ENCODE results near the gene ZFYVE9. TPM values are rescaled to one million over a fixed set of nuclear protein-coding genes. Genes with fewer than 3 reads are reported as not detected.
"Not testable (repeated sequence)": the region's sequence is repeated elsewhere in the genome, so short reads cannot be mapped to it uniquely, and the experiment has no call there.

Gene ZFYVE9, protein sequence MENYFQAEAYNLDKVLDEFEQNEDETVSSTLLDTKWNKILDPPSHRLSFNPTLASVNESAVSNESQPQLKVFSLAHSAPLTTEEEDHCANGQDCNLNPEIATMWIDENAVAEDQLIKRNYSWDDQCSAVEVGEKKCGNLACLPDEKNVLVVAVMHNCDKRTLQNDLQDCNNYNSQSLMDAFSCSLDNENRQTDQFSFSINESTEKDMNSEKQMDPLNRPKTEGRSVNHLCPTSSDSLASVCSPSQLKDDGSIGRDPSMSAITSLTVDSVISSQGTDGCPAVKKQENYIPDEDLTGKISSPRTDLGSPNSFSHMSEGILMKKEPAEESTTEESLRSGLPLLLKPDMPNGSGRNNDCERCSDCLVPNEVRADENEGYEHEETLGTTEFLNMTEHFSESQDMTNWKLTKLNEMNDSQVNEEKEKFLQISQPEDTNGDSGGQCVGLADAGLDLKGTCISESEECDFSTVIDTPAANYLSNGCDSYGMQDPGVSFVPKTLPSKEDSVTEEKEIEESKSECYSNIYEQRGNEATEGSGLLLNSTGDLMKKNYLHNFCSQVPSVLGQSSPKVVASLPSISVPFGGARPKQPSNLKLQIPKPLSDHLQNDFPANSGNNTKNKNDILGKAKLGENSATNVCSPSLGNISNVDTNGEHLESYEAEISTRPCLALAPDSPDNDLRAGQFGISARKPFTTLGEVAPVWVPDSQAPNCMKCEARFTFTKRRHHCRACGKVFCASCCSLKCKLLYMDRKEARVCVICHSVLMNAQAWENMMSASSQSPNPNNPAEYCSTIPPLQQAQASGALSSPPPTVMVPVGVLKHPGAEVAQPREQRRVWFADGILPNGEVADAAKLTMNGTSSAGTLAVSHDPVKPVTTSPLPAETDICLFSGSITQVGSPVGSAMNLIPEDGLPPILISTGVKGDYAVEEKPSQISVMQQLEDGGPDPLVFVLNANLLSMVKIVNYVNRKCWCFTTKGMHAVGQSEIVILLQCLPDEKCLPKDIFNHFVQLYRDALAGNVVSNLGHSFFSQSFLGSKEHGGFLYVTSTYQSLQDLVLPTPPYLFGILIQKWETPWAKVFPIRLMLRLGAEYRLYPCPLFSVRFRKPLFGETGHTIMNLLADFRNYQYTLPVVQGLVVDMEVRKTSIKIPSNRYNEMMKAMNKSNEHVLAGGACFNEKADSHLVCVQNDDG (N-terminal part only)
- total RNA-seq: 9.8 and 17.6 TPM in 2 replicates

DNA sequence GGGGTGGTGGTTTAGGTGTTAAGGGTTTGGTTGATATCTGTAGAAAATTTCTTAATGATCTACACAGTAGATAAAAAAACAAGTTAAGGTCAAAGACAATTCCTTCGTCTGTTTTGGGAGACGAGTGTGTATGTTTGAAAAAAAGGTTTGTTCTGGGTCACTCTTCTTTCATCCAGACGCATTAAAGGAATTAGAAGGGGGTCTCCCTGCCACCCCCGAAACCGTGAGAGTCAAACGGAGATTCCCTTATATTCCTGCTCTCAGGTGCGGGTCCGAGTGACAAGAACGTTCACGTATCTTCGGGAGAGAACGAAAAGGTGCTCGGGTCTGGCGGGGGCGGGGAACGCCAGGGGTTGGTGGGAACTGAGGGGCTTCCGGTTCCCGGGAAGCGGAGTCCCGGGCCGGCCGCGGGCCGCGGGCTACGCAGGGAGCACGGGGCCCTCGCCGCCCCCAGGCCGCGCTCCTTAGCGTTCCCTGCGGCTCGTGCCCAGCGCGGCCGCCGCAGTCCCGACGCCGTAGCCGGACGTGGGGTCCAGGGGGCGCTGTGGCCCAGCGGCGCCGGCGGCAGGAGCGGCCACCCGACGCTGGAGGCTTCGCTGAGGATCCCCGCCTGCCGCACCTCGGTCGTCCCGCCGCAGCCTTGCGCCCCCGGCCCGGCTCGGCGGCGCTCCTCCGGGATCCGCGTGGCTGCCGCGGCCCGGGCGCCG, at the start of gene ZFYVE9:
Gene ZFYVE9 (plus strand): TSS at position 577 of the 707 bp plus-strand sequence. CDS start 91,118 bp downstream, outside the sequence.
- TF ChIP-seq, protein P1, sequence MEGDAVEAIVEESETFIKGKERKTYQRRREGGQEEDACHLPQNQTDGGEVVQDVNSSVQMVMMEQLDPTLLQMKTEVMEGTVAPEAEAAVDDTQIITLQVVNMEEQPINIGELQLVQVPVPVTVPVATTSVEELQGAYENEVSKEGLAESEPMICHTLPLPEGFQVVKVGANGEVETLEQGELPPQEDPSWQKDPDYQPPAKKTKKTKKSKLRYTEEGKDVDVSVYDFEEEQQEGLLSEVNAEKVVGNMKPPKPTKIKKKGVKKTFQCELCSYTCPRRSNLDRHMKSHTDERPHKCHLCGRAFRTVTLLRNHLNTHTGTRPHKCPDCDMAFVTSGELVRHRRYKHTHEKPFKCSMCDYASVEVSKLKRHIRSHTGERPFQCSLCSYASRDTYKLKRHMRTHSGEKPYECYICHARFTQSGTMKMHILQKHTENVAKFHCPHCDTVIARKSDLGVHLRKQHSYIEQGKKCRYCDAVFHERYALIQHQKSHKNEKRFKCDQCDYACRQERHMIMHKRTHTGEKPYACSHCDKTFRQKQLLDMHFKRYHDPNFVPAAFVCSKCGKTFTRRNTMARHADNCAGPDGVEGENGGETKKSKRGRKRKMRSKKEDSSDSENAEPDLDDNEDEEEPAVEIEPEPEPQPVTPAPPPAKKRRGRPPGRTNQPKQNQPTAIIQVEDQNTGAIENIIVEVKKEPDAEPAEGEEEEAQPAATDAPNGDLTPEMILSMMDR (conservative IDR thresholded peaks at IDR 0.05; ENCODE audit: low read depth, low read length): peak; percentile 47
- peak within 1 kb of the TSS; percentile 80 for H3K4me3 ChIP-seq (ENCODE audit: low read depth, low read length)
- no peak for DNase-seq (ENCODE audit: low read depth)

DNA sequence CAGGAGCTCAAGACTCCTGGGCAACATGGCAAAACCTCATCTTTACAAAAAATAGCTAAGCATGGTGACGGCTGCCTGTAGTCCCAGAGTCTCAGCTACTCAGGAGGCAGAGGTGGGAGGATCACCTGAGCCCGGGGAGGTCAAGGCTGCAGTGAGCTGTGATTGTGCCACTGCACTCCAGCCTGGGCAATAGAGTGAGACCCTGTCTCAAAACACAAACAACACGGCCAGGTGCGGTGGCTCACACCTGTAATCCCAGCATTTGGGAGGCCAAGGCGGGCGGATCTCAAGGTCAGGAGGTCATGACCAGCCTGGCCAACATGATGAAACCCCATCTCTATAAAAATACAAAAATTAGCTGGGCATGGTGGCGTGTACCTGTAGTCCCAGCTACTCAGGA, 47.6 kb upstream of the ZFYVE9 start:
- not testable (repeated sequence) for DNase-seq (ENCODE audit: low read depth); H3K4me3 ChIP-seq (ENCODE audit: low read depth, low read length)

DNA sequence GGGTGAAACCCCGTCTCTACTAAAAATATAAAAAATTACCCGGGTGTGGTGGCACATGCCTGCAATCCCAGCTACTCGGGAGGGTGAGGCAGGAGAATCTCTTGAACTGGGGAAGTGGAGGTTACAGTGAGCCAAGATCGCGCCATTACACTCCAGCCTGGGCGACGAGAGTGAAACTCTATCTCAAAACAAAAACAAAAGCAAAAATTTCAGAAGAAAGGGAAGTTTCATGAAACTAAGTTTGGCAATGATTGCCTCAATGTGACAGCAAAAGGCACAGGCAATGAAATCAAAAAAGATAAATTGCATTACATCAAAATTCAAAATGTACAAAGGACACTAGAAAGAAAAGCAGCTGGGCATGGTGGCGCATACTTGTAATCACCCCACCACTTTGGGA, 45.7 kb upstream of the ZFYVE9 start:
- no peak for DNase-seq (ENCODE audit: low read depth)
- TF ChIP-seq, protein P1 (conservative IDR thresholded peaks at IDR 0.05; ENCODE audit: low read depth, low read length): no peak
- no peak overlapping the region for H3K4me3 ChIP-seq (ENCODE audit: low read depth, low read length)

DNA sequence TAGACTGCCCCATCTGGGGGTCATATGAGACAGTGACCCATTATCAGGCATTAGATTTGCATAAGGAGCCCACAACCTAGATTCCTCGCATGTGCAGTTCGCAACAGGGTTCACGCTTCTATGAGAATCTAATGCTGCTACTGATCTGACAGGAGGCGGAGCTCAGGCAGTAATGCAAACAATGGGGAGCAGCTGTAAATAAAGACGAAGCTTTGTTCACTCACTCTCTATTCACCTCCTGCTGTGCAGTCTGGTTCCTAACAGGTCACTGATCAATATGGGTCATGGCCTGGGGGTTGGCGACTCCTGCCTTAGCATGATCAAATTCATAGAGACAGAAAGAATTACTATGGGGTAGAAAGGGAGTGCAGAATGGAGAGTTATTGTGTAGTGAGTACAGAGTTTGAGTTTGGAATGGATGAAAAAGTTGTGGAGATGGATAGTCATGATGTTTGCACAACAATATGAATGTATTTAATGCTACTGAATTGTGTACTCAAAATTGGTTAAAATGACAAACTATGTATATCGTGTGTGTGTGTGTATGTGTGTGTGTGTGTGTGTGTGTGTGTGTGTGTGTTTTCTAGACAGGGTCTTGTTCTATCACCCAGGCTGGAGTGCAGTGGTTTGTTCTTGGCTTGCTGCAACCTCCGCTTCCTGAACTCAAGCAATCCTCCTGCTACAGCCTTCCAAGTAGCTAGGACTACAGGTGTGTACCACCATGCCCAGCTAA, 43.6 kb upstream of the ZFYVE9 start:
- H3K4me3 ChIP-seq (ENCODE audit: low read depth, low read length): no peak overlapping the region
- no peak for DNase-seq (ENCODE audit: low read depth)
- TF ChIP-seq, protein P1 (conservative IDR thresholded peaks at IDR 0.05; ENCODE audit: low read depth, low read length): no peak

DNA sequence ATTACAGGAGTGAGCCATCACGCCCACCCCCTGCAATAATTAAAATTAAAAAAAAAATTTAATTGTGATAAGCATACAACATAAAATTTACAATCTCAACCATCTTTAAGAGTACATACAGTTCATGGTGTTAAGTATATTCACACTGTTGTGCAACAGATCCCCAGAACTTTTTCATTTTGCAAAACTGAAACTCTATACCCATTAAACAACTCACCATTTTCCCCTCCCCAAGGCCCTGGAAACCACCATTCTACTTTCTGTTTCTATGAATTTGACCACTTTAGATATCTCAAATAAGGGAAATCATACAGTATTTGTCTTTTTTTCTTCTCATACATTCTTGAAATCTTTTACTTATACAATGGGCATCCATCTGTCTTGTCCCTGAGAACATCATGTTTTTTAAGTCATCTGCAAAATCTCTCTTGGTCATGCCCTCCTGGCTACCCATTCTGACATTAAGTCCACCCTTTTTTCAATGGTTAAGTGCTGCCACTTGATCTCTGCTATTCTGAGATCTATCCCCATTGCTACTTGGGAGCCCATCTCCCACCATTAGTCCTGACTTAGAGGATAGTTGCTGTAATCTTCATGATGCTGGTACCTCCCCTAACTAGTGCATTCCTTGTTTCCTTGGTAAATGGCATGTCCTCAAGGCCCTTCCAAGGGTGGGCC, 39.4 kb upstream of the ZFYVE9 start:
- TF ChIP-seq, protein P1 (conservative IDR thresholded peaks at IDR 0.05; ENCODE audit: low read depth, low read length): no peak
- H3K4me3 ChIP-seq (ENCODE audit: low read depth, low read length): no peak overlapping the region
- DNase-seq (ENCODE audit: low read depth): no peak

DNA sequence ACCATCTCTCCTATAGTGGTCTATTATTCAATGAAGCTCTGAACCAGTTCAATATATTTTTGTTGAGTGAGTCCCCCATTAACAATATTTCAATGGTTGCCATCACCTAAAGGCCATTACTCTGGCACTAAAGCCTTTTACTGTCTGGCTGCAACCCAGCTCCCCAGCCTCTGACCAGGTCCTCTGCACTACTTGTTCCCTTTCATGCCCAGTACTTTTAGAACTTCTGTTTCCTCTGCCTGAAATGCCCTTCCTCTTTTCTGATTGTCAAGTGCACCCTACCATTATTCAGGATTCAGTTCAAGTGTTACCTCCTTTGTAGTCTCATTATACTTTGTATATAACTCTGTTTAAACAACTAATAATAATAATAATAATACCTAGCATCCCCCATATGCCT, 30.4 kb upstream of the ZFYVE9 start:
- TF ChIP-seq, protein P1 (conservative IDR thresholded peaks at IDR 0.05; ENCODE audit: low read depth, low read length): no peak
- DNase-seq (ENCODE audit: low read depth): no peak
- H3K4me3 ChIP-seq (ENCODE audit: low read depth, low read length): no peak overlapping the region

Data from epithelial cell of proximal tubule (primary cell).